CD4-positive, alpha-beta T cell treated with Interleukin-2 at 100 ng/mL for 4 hours (primary cell): Measurements from ENCODE around the gene CSTPP1.
A peak's percentile ranks its signal among the peaks of the same experiment; 100 is the strongest.
"Not testable (repeated sequence)": the region's sequence is repeated elsewhere in the genome, so short reads cannot be mapped to it uniquely, and the experiment has no call there.

Experiments
- DNase-seq: peaks from one replicate; pipeline ENCODE4 v3.0.0-alpha.2; 2020; ENCODE audit warnings: low spot score

Gene CSTPP1

DNA sequence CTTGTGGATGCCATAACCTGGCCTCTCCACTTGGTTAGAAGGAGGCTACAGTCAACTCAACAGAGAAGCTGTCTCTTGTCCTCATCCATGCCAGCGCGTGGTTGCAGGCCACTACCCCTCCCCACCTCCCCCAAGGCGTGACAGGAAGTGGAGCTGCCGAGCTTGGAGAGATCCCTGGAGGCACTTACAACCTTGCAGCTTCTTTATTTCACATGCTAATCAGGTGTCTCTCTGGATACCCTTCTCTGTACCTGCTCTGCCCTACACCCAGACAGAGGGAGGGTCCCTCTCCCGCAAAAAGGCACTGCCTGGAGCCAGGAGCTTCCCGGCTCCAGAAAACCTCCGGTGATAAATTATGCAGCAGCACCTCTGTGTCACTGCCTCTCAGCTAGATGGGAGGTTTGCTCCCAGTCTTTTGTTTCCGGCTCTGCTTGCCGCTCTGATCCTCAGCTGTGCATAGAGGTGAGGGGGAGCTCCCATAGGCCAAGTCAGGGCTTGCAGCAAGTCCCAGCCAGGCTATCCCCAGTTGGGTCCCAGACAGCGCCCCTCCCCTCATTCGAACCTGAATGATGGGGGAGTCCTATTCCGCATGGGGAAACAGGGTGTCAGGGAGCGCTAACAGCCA, 23.9 kb upstream of the CSTPP1 start:
- no peak for DNase-seq

DNA sequence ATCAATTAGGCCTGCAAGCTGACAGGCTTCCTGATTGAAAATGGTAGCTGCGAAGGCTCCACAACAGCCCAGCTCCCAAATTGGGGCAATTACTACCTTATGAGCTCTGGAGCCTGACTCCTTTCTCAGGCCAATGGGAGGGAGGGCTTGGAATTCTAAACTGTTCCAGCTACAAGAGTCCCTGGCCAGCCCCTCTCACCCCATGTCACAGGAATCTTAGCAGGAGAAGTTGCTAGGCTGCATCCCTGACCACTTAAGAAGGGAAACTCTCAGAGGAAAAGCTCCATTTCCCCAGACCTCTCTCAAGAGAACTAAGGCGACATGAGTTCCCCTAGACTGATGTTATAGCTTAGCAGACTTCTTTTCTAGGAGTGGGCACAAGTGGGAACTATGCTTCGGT, 23.1 kb upstream of the CSTPP1 start:
- no peak for DNase-seq

DNA sequence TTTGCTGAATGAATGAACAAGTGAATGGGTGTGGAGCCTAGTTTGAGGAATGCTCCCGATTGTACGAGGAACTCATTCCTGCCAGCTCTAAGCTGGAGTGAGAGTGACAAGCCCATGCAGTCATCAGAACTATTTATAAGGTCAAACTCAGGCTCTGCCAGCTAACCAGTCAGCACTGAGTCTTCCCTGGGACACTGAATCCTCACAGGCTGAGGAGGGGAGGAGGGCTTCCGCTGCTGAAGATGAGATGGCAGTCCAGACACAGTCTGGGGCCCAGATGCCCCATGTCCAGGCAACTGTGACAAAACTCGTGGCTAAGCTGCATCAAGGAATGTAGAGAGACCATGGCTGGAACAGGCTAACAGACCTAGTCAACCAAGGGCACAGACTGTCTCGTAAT, 22.2 kb upstream of the CSTPP1 start:
- no peak for DNase-seq

DNA sequence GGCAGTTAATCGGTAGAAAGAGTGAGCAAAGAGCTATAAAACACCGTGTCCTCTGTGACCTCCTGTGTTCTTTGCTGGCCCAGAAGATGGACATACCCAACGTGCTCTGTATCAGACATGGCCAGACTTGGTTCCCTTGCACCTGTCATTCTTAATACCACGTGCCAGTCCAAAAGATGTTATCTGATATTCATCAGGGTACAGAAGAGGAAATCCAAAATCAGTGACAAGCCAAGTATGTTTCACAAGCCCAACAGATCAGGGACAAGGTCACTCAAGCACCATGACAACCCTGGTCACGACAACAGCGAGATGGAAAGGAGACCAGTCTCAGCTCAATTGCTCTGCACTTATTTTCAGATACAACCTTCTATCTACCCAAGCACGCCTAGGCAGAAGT, 21.7 kb upstream of the CSTPP1 start:
- DNase-seq, result no peak

DNA sequence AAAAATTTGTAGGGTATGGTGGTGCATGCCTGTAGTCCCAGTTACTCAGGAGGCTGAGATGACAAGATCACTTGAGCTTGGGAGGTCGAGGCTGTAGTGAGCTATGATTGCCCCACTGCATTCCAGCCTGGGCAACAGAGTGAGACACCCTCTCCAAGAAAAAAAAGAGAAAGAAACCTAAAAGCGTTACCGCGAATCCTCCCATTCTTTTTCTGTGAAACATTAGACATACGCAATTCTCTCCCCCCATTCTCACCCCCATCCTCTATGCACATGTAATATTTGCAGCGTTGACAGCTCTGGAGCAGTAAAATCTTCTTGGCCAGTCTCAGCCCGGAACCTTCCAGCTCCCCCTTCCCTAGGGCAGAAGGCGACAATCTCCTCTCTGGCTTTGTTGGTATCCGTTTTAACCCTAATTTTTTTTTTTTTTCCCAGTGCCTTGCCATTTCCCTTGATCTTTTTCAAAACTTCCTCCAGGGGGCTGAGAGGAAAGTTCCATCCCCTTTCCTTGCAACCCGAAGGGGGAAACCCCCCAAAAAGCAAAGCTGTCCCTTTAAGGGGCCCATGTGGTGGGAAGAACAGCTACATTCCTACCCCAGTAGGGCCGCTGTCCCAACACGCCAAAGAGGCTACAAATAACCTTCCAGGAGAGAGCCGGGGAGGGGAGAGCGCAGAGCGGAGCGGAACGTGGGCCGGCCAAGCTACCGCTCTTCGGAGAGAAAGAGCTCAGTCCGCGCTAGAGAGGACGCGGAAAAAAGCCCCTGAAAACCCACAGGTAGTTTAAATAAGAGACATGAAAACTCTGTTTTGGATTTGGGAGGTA, 20.1 kb upstream of the CSTPP1 start:
- DNase-seq, result no peak

DNA sequence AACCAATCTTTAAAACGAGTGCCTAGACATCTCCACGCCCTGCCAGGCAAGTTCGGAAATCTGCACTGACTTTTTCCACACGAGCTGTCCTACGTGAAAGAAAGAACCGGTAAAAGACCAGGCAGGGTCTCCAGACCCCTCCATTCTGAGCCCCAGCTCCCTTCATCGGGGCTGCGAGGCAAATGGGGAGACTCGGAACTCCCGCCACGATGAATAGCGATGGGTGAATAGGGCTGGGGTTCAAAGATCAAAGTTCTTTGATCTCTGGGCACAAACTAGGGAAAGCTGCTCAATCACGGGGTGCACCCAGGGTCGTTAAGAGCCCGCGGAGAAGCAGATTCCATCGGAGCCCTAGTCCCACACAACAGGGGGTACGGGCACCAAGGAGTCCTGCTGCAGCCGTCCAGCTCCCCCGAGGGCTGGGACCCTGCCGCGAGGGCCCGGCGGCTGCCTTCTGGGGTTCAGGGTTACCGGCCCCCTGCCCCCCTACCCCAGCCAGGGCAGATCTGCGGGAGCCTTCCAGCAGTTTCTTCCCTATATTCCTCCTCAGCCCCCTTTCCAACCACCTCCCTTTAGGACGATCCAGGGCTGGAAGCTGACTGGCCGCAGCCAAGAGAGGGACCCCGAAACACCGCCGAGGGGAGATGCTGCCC, 19.3 kb upstream of the CSTPP1 start:
- DNase-seq, result no peak

DNA sequence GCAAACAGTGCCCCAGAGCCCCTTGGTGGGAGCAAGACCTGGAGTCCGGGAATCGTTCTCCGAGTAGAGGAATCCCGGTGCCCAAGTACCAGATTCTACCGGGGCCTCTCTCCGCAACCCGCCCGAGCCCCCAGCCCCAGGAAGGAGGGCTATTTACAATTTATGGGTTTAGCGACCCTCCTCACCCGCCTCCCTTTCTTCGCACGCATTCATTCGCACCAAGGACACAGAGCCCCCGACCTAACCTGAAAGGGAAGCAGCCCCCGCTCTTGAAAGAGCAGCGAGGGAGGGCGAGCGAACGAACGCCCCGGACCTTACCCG, 18.8 kb upstream of the CSTPP1 start:
- no peak for DNase-seq

DNA sequence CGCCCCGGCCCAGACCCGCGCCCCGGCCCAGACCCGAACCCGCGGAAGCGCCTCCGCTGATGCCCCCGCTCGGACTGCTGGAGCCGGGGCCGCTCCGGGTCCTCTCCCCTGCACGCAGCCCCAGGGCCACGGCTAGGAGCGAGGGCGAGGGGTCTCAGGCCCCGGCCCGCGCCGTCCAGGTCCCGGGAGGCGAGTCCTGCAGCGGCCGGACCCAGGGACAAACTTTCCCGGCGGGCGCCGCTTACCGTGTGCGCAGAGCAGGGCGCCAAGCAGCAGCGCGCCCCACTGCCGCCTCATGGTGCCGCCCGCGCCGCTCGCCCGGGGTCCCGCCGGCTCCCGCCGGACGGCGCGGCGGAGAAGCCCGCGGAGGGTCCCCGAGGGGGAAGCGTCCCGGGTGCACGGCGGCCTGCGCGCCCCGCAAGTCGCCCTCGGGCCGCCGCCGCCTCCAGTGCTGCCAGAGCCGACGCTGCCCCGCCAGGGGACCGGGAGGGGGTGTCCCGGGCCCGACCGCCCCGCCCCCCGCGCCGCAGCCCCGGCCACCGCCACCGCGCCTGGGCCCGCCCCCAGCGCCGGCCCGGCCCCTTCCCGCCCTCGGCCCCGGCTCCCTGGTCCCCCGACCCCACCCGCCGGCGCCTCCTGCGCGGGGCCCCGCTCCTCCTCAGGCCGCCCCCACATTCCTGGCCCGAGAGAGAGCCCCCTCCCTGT, 18.3 kb upstream of the CSTPP1 start, which contains the start of gene LRP4:
LRP4 (minus strand) TSS at position 468 of the 705 bp plus-strand sequence; CDS start at position 297, 171 bp downstream.
- peak; percentile 8 for DNase-seq

DNA sequence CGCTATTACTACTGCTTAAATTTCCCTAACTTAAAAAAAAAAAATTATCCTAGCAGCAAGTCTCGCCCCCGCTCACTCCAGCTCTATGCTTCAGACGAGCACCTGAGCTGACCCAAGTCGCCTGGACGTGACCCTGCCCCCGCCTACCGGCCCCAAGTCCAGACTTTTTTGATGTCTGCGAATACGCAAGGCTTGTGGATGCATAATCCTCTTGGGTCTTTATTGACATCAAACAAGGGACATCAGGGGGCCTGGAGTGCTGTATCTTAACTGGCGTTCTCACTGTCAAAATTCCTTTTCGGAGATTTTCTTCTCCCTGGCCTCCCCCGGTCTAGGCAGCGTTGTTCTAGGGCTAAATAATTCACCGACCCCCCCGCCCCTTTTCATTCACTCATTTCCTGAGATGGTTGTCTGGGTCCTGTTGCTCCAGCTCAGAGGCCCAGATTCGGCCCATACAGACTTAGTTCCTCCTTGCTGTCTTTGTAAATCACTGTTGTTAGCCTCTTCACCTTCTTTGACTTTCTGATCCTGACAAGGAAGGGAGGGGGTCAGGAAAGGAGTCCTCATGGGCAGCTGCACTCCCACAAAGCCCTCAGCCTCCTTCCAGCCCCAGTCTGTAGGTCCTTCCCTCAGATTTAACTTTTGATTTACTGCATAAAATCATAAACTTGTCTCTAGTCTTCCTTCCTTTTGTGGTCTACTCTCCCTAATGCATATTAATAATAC, 17.6 kb upstream of the CSTPP1 start:
- DNase-seq, result no peak

DNA sequence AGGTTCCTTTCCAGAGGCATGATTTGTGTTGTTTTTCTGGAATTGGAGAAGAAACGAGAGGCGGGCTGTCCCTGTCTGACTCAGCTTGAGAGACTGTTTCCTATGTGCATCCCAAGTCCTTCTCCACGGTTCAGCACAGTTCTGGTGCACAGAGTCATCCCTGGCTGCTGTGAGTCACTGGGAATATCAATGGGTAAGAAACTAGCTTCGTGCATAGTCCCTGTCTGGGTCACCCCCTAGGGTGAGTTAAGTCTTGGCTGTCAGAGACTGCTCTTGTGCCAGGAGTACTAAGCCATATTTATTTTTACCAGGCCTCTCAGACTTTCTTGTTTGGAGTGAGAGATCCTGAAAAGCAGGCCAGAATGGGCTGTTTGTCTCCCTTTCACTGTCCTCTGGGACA, 15.8 kb upstream of the CSTPP1 start:
- no peak for DNase-seq

DNA sequence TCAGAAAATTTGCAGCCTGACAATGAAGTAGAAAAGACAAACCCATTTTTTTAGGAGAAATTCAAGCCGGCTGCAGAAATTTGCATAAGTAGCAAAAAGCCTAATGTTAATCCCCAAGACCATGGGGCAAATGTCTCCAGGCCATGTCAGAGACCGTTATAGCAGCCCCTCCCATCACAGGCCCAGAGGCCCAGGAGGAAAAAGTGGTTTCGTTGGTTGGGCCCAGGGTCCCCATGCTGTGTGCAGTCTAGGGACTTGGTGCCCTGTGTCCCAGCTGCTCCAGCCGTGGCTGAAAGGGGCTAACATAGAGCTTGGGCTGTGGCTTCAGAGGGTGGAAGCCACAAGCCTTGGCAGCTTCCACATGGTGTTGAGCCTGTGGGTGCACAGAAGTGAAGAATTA, 8.6 kb upstream of the CSTPP1 start:
- DNase-seq, result not testable (repeated sequence)

DNA sequence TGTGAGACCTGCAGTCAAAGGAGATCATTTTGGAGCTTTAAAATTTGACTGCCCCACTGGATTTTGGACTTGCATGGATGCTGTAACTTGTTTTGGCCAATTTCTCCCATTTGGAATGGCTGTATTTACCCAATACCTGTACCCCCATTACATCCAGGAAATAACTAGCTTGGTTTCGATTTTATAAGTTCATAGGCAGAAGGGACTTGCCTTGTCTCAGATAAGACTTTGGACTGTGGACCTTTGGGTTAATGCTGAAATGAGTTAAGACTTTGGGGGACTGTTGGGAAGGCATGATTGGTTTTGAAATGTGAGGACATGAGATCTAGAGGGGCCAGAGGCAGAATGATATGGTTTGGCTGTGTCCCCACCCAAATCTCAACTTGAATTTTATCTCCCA, 7.9 kb upstream of the CSTPP1 start:
- not testable (repeated sequence) for DNase-seq

DNA sequence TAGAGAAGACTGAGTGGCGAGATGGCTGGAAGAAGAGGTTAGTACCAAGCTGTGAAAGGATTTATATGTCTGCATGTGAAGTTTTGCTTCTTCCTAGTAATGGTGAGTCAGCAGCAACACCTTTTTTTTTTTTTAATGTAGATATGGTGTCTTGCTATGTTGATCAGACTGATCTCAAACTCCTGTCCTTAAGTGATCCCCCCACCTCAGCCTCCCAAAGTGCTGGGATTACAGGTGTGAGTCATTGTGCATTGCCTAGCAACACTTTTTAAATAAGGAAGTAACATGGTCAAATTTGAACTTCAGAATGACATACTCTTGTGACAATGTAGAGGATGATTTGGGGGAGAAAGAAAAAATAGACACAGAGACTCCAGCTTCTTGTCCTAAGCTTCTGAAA, 6.5 kb upstream of the CSTPP1 start:
- DNase-seq, result peak; percentile 54

DNA sequence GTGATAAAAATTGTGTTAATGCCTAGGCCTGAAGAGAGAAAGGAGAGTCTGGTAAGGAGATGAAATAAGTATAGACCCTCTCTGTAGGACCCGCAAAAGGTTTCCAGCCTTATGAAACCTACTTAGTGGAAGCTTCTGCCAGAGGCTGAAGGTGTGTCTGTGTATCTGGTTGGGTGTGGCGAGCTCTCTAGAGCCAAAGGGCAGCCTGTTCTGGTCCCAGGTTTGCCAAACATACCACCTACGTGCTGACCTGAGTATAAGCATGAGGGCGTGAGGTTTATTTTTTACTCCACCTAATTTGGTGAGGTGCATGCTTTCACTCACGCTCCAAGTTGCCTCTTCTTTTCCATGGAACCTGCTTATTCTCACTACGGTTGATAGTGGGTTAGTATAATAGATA, 5.6 kb downstream of the CSTPP1 start:
- no peak for DNase-seq

DNA sequence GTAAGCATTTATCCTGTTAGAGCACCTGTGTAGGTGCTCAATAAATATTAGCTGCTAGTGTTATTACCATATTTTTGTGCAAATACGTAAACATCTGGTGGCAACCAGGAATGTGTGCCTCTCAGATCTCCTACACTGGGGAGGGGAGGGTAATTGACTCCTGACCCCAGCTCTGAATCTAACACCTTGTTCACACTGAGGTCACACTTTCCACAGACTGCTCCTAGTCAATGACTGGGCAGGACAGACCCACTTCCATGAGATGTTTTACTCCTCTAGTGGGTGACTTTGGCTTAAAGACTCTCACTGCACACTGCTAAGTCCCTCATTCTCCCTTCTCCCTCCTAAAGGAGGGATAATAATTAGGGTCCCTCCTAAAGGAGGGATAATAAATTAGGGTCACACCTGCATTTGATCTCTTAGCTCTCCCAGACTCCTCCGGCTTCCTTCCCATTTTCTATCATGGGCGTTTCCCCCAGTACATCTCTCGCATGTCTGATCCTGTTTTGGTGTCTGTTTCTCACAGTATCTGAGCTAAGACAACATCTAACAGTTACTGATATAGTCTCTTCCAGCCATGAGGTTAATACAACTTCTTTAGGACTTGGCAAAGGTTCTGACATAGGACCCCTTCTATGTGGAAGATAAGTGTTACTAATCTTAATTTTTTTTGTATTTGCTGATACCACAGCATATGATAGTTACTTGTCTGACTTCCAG, 8.0 kb downstream of the CSTPP1 start:
- no peak for DNase-seq

DNA sequence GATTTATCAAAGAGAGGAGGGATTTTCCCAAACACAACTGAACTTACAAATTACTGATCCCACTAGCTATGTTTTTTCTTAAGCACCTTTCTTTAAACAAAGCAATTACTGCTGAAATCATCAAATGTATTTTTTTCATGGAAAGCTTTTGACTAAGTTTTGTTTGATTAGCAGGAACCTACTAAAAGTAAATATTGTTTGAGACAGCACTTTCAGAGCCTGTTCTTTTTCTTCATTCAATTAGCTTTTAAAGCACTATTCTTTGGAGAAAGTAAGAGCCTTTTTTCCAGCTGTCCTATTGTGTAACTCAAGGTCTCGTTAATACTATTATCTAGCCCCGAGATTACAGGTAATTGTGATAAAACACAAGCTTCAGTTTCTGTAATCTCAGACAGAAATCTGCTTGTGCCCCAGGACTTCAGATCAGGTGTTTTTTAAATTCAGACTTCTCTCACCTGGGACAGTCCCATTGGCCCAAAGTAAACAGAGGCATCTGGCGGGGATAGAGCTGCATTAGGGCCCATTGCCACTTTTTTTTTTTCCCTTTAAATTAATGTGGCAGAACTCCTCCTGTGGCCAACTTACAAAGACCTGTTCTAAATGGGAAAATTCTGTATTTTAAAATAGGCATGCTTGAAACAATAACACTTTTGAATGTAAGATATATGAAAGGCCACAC, 11.0 kb downstream of the CSTPP1 start:
- DNase-seq, result no peak

DNA sequence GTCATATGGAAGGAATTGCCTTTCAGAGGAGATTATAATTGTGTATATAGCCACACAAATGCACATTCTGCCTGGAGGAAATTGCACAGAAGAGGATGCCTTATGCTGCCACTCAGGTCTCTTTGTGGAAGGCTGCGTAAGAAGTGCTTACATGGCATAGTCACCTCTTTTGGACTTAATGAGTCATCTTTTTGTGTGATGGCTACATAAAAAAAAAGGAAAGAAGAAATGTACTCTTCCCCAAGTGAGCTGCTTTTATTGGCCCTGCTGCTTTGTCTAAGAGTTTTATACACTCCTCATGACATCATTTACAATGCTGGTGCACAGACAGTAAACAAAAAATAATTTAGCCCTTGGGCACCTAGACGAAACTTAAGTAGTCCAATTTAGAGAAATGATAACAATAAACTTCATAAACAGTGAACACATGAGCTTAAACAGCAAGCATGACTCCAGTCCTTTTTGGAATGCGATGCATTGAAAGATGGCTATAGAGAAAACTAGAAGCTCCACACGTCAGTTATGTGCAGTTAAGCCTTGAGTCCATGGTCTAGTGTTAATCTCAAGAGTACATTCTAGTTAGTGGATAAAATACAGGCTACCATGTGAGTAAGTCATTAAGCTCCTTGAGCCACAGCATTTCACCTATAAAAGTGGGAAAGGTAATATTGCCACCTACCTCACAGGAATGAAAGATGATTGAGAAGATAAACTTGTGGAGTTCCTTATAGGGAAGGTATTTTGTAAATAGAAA, 12.0 kb downstream of the CSTPP1 start:
- no peak for DNase-seq

DNA sequence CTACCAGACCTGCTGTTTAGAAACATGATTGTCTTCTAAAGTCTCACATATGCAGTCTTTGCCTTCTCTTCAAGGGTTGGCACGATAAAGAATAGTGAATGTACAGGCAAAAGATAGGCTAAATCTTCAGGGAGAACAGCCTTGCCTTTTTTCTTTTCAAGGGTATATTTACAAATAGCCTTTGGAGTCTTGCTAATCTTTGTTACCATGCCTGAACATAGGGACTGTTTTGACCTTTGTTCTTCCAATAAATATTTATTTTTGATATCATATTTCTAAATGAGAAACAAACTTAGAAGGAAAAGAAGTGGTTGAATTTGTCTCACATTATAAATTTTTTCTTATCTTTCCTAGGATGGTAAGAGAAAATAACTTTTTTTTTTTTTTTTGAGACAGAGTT, 12.7 kb downstream of the CSTPP1 start:
- no peak for DNase-seq

DNA sequence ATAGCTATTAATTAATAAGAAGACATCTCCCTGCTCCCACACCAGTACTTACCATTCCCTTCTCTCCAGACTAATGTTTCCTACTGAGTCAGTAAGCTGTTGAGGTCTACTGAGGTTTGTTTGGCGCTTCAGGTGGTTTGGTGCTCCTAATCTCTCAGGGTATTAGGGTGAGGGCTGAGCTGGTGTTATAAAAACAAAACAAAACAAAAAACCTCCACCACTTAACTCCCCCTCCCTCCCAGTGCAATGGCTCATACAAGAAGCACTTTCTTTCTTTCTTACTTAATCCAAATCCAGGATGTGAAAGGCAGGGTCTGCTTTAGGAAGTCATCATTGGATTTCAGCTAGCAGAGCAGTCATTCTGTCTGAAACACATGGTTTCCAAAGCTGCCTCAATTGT, 15.3 kb downstream of the CSTPP1 start:
- no peak for DNase-seq

DNA sequence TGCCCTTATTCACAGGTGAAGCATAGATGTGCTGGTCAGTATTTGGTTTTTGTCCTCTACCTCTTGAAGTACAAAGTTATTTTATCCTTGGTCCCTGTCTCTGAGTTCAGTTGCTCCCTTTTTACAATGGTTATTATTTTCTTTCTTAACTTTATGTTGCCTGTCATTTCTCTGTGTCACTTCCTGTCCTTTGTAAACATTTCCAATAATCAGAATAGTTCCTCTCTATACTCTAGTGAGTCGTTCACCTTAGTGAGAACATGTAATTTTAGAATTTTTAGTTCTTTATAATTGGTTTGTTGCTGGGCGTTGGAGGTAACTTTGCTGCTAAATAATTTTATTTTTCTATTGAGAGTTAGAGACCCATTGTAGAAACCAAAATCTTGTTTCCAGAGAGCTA, 16.0 kb downstream of the CSTPP1 start:
- DNase-seq, result no peak
